ENCODE results near the gene BACE1-AS. TPM values are rescaled to one million over a fixed set of nuclear protein-coding genes. Genes with fewer than 3 reads are reported as not detected.

The BACE1-AS gene
- total RNA-seq (2022; extraction: Qiagen RNA extraction; ENCODE audit: low read depth) = 1.6 to 2.2 TPM (median 2.0 TPM) in 5 replicates

GRCh38 chr11:117290809-117291396, at the start of gene BACE1-AS:
TSS of gene BACE1-AS (plus strand) at chr11:117291346.

DNA sequence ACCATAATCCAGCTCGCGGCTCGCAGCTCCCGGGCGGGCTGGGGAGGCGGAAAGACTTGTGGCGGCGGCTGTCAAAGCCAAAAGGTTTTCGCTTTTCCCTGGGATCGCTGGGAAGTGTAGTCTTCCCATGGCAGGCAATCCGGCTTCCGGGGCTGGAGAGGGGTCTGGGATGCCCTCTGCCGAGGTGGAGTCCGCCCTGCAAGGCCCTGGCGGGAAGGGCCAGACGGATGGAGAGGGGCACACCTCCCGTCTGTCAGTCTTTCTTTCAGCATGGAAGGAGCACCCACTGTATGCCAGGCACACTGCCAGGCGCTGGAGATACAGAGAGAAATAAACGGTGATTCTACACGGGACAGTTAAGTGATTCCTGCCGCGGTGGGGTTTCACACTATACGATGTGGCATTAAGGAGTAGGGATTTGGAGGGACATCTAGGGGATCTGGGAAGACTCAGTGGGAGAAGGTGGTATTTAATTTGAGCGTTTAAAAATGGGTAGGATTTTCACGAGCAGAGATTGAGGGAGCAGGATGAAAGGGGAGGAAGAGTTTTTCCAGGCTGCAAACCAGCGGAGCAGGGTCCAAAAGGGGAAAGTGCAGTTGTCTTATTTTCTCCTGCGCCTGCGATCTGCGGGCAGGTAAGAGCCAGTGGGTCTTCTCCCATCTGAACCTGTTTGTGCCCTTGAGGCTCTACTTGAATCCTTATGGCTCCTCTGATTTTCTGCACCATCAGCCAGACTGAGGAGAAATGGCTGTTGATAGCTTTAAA, 25.2 kb downstream of the BACE1-AS start, which contains the start of gene BACE1:
Gene BACE1, minus strand, starts transcription at position 60 of the 765 bp plus-strand sequence. CDS start 461 bp downstream, outside the sequence.

GRCh38 chr11:117327567-117328374, 36.6 kb downstream of the BACE1-AS start, which contains the start of gene CEP164:
TSS of gene CEP164 (plus strand) at chr11:117327854. CDS start at chr11:117338587, 10,733 bp downstream.

Other genes starting within 250 kb of the BACE1-AS start
- gene SIK3, start 192.9 kb upstream of the BACE1-AS start, total RNA-seq (2022; extraction: Qiagen RNA extraction; ENCODE audit: low read depth) = 7.8 to 9.7 TPM (median 9.3 TPM) in 5 replicates
- gene PAFAH1B2, start 147.1 kb upstream of the BACE1-AS start, total RNA-seq (2022; extraction: Qiagen RNA extraction; ENCODE audit: low read depth) = 29.4 to 40.3 TPM (median 35.3 TPM) in 5 replicates
- 4.8 to 6.5 TPM (median 5.0 TPM) in 5 replicates for gene SIDT2, start 112.6 kb upstream of the BACE1-AS start, total RNA-seq (2022; extraction: Qiagen RNA extraction; ENCODE audit: low read depth)
- 66.8 to 139 TPM (median 107 TPM) in 5 replicates for gene TAGLN, start 92.0 kb upstream of the BACE1-AS start, total RNA-seq (2022; extraction: Qiagen RNA extraction; ENCODE audit: low read depth)
- 13.2 to 21.5 TPM (median 16.6 TPM) in 5 replicates for gene PCSK7, start 59.3 kb upstream of the BACE1-AS start, total RNA-seq (2022; extraction: Qiagen RNA extraction; ENCODE audit: low read depth)
- 10.7 to 13.0 TPM (median 12.3 TPM) in 5 replicates for gene RNF214, start 58.7 kb upstream of the BACE1-AS start, total RNA-seq (2022; extraction: Qiagen RNA extraction; ENCODE audit: low read depth)
- gene BACE1, start 24.9 kb downstream of the BACE1-AS start, total RNA-seq (2022; extraction: Qiagen RNA extraction; ENCODE audit: low read depth) = 9.0 to 11.4 TPM (median 11.2 TPM) in 5 replicates
- 12.3 to 19.4 TPM (median 17.2 TPM) in 5 replicates for gene CEP164, start 36.5 kb downstream of the BACE1-AS start, total RNA-seq (2022; extraction: Qiagen RNA extraction; ENCODE audit: low read depth)

All from A549 treated with GW870086 at 1 μM for 4 hours (cell line).